CD4-positive, alpha-beta T cell treated with Interleukin-1 beta for 1 hour (primary cell): ENCODE data around the gene PDLIM1.
A peak's percentile ranks its signal among the peaks of the same experiment; 100 is the strongest.

Experiments
- DNase-seq, 2 donors: peaks; one replicate each; pipeline ENCODE4 v3.0.0-alpha.2; 2020 to 2022

PDLIM1 gene

GRCh38 chr10:95290461-95291364 lies at the start of gene PDLIM1:
Gene PDLIM1 (minus strand): TSS chr10:95291003. CDS start chr10:95290915, 88 bp downstream.
- DNase-seq, result peak; percentile 50 to 75

- no peak for DNase-seq
Measured at GRCh38 chr10:95339863-95340262, 49.1 kb upstream of the PDLIM1 start.

GRCh38 chr10:95337423-95338160 lies 46.8 kb upstream of the PDLIM1 start:
- no peak for DNase-seq

GRCh38 chr10:95336702-95337101 lies 45.9 kb upstream of the PDLIM1 start:
- DNase-seq, result no peak

- no peak for DNase-seq
Measured at GRCh38 chr10:95335933-95336699, 45.3 kb upstream of the PDLIM1 start.

- no peak for DNase-seq
Measured at GRCh38 chr10:95334805-95335144, 44.0 kb upstream of the PDLIM1 start.

GRCh38 chr10:95333997-95334804 lies 43.4 kb upstream of the PDLIM1 start:
- DNase-seq, result no peak

- no peak for DNase-seq
Measured at GRCh38 chr10:95332666-95333249, 42.0 kb upstream of the PDLIM1 start.

- no peak for DNase-seq
Measured at GRCh38 chr10:95331596-95332130, 40.9 kb upstream of the PDLIM1 start.

GRCh38 chr10:95330966-95331453 lies 40.2 kb upstream of the PDLIM1 start:
- no peak for DNase-seq

- no peak for DNase-seq
Measured at GRCh38 chr10:95329296-95329695, 38.5 kb upstream of the PDLIM1 start.

GRCh38 chr10:95328013-95328412 lies 37.2 kb upstream of the PDLIM1 start:
- DNase-seq, result no peak

- no peak for DNase-seq
Measured at GRCh38 chr10:95327367-95327766, 36.6 kb upstream of the PDLIM1 start.

GRCh38 chr10:95326396-95326795 lies 35.6 kb upstream of the PDLIM1 start:
- DNase-seq, result no peak

GRCh38 chr10:95325863-95326262 lies 35.1 kb upstream of the PDLIM1 start:
- no peak for DNase-seq

- DNase-seq, result no peak
Measured at GRCh38 chr10:95324436-95325268, 33.8 kb upstream of the PDLIM1 start.

- DNase-seq, result no peak
Measured at GRCh38 chr10:95321554-95322301, 30.9 kb upstream of the PDLIM1 start.

GRCh38 chr10:95319239-95319638 lies 28.4 kb upstream of the PDLIM1 start:
- DNase-seq, result no peak

- no peak for DNase-seq
Measured at GRCh38 chr10:95315509-95315908, 24.7 kb upstream of the PDLIM1 start.
